Measurements from ENCODE around the gene KRT5. TPM values are rescaled to one million over a fixed set of nuclear protein-coding genes. Genes with fewer than 3 reads are reported as not detected.

Gene KRT5
- polyA plus RNA-seq, 1 experiment: not detected

- Histone ChIP-seq H3K27me3 (ENCODE audit: control insufficient read depth, insufficient read depth, low read length) (peaks cover 7% of the 10 kb centered on the region), H3K4me3 (ENCODE audit: low read depth, low read length) (no peak overlapping the region), H3K27ac (ENCODE audit: low read depth, low read length) (no peak overlapping the region), H3K9me3 (ENCODE audit: control insufficient read depth, insufficient read depth, low read length) (no peaks in the 10 kb centered on the region; the same call in 1 of the 2 replicates)
- DNase-seq (ENCODE audit: low read depth, low spot score): no peak
- TF ChIP-seq CTCF (IDR thresholded peaks at IDR 0.05; ENCODE audit: low read depth, low read length): no peak
- CTCF ChIA-PET: no interaction called here
- POLR2A ChIA-PET: no interaction called here
Observed at GRCh38 chr12:52517005-52517835, 3.0 kb downstream of the KRT5 start.

DNA sequence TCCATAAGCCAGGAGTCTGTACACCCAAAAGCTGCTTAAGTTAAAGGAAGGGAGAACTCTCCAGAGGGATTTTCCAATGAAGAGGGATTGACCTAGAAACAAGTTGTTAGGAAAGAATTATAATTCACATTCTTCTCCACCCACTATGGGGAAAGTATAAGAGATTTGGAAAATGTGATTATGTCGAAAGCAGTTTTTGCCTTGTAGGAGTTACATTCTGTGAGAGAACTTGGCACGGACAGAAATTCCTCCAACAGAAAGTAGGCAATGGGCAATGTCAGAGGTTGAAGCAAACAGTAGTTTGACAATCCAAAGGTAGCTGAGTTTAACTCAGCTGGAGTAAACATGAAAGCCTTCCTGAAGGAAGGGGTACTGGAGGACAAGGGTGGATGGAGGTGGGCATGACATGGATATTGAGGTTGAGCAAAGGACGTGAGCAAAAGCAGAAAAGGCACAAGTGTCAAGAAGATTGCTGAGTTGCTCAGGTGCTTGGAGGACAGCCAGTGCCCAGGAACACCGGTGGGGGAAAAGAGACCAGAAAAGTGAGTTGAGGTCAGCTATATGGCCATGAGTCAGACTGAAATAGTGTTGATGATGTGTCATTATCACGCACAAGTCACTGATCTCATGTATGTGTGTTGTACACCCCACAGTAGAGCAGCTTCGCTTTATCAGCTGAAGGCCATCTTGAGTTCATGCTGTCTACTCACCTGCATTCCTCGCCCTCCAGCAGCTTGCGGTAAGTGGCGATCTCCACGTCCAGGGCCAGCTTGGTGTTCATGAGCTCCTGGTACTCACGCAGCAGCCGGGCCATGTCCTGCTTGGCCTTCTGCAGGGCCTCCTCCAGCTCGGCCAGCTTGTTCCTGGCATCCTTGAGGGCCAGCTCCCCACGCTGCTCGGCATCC, 4.0 kb downstream of the KRT5 start:
- Histone ChIP-seq H3K27me3 (ENCODE audit: control insufficient read depth, insufficient read depth, low read length) (peaks cover 6% of the 10 kb centered on the region), H3K9me3 (ENCODE audit: control insufficient read depth, insufficient read depth, low read length) (no peaks in the 10 kb centered on the region; the same call in 1 of the 2 replicates), H3K27ac (ENCODE audit: low read depth, low read length) (no peak overlapping the region), H3K4me3 (ENCODE audit: low read depth, low read length) (no peak overlapping the region)
- ChIA-PET CTCF (no interaction called here), POLR2A (no interaction called here)
- no peak for DNase-seq (ENCODE audit: low read depth, low spot score)
- TF ChIP-seq CTCF (IDR thresholded peaks at IDR 0.05; ENCODE audit: low read depth, low read length): no peak

DNA sequence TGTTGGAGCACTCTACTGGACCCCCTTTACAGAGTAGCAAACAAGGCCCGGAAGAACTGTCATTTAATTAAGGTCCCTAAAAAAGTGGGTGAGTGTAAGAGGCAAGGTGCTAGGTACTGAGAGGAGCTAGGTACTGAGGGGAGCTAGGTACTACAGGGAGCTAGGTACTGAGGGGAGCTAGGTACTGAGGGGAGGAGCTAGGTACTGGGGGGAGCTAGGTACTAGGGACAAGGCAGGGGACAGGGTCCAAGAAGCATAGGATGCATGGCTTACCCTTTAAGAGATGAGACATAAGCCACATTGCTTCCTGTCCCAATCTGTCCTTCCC, 4.9 kb downstream of the KRT5 start:
- H3K4me3 ChIP-seq (ENCODE audit: low read depth, low read length): no peak overlapping the region
- DNase-seq (ENCODE audit: low read depth, low spot score): no peak
- H3K27ac ChIP-seq (ENCODE audit: low read depth, low read length): no peak overlapping the region
- ChIA-PET POLR2A (no interaction called here), CTCF (no interaction called here)
- TF ChIP-seq CTCF (IDR thresholded peaks at IDR 0.05; ENCODE audit: low read depth, low read length): no peak
- peaks cover 6% of the 10 kb centered on the region for H3K27me3 ChIP-seq (ENCODE audit: control insufficient read depth, insufficient read depth, low read length)
- no peaks in the 10 kb centered on the region; the same call in 1 of the 2 replicates for H3K9me3 ChIP-seq (ENCODE audit: control insufficient read depth, insufficient read depth, low read length)

DNA sequence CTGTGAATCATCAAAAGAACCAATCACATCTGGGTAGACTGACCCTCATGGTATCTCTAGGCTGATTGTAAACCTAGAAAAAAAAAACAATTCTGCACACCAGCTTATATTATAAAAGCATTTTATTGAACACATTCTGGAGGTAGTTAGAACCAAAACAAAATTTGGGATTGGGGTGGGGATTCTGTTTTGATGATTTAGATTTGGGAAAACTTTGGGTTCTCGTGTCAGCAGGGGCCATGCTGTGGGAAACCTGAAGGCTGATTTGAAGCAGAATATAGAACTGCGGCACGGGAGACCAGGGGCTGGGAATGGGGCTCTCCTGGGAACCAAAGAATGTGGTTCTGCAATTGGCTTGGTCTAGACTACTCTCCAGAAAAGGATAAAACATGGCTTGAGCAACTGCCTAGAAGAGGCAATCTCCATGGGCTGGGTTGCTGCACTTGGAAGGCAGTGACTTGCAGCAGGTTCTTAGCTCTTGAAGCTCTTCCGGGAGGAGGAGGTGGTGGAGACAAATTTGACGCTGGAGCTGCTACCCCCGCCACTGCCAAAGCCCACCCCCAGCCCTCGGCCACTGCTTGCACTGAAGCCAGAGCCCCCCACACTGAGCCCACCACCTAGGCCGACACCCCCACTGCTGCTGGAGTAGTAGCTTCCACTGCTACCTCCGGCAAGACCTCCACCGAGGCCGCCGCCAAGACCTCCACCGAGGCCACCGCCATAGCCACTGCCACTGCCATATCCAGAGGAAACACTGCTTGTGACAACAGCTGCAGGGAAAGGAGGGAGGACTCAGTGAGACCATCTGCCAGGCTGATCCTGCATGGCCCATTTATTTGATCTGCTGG, 5.5 kb downstream of the KRT5 start:
- no peak for TF ChIP-seq CTCF (IDR thresholded peaks at IDR 0.05; ENCODE audit: low read depth, low read length)
- DNase-seq (ENCODE audit: low read depth, low spot score): no peak
- H3K27me3 ChIP-seq (ENCODE audit: control insufficient read depth, insufficient read depth, low read length): peaks cover 6% of the 10 kb centered on the region
- no peak overlapping the region for H3K4me3 ChIP-seq (ENCODE audit: low read depth, low read length)
- CTCF ChIA-PET: no interaction called here
- no peak overlapping the region for H3K27ac ChIP-seq (ENCODE audit: low read depth, low read length)
- no peaks in the 10 kb centered on the region; the same call in 1 of the 2 replicates for H3K9me3 ChIP-seq (ENCODE audit: control insufficient read depth, insufficient read depth, low read length)
- POLR2A ChIA-PET: no interaction called here

Data from AG04450 (cell line).